HG03521 (cell line): ENCODE data around the gene KDM4C.

Experiments used
- ATAC-seq: cut with Tn5 transposase; IDR thresholded peaks from one replicate; pipeline ENCODE4 v1.9.1; 2021; ENCODE audit warnings: mild to moderate bottlenecking, moderate library complexity; ENCODE audit not compliant: unreplicated experiment

The KDM4C gene

DNA sequence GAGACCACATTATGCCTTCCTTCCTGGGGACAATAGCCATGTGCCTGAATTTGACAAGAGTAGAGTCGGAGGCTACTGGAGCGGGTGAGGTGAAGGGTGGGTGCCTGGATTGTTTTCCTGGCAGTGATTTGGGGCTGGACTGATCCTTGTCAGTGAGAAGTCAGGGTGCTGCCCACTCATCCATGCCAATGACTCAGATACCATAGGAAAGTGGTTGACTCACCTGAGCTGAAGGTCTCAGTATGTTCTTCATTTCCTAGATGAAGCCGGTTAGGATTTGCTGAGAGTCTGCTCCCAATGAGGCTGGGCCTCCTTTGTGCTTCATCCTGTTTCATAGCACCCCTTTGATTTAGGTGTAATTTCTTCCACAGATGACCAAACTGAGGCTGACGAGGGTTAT lies 366.0 kb downstream of the KDM4C start:
- no peak for ATAC-seq

GRCh38 chr9:7125231-7125630 lies 367.5 kb downstream of the KDM4C start:
- no peak for ATAC-seq

- ATAC-seq, result no peak
Measured at GRCh38 chr9:7129391-7129790, 371.6 kb downstream of the KDM4C start.

DNA sequence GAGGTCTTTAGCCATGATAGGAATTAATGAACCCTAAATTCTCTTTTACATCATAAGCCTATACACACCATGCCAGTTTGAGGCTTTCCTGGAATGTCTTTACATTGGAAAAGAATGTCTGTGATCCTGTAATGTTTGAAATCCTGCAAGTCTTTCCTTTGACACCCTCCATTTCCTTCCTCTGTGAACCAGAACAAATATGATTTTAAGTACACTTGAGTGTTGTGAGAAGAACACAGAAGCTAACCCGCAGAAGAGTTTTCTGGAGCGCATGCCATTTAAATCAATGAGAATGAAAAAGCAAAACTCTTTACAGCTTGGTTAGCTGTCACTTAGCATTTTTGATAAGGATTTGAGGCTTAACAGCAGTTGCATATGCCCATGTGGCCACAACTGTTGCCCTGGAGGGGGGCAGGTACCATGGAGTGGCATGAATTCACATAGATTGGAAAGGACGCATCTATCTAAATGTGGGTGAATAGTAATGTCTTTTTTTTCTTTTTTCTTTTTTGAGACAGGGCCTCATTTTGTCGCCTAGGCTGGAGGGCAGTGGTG lies 372.6 kb downstream of the KDM4C start:
- ATAC-seq, result no peak

DNA sequence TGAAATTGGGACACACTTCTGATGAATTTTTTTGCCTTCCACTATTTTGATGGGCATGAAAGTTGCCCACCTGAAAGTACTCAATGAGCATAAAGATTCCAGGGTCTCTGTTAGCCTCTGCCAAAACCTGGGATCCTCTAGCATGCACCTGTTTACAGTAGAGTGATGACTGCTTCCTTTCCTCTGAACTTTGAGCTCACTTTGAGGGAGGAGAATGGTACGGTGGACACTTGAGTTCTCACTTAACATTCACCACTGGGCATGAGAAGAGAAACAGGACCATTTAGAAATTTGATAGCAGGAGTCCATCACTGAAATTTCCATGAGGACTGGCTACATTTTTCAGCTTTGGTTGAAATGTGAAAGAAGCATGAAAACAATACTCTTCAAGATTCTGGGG lies 374.8 kb downstream of the KDM4C start:
- no peak for ATAC-seq

GRCh38 chr9:7135735-7136134 lies 378.0 kb downstream of the KDM4C start:
- ATAC-seq, result no peak

GRCh38 chr9:7137040-7137439 lies 379.3 kb downstream of the KDM4C start:
- ATAC-seq, result no peak

GRCh38 chr9:7137571-7137970 lies 379.8 kb downstream of the KDM4C start:
- ATAC-seq, result no peak

DNA sequence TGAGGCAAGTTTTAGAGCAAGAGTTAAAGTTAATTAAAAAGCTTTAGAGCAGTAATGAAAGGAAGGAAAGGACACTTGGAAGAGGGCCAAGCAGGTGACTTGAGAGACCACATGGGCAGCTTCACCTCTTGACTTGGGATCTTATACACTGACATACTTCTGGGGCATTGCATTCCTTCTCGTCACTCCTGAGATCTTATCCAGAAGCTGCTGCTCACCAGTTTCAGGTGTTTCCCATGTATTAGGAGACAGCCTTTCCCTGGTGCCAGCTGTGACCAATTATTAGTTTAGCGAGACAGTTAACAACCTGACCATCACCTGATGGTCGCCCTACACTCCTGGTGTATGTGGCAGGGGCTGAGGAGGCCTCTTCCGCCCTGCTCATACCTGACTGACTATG lies 382.1 kb downstream of the KDM4C start:
- no peak for ATAC-seq

DNA sequence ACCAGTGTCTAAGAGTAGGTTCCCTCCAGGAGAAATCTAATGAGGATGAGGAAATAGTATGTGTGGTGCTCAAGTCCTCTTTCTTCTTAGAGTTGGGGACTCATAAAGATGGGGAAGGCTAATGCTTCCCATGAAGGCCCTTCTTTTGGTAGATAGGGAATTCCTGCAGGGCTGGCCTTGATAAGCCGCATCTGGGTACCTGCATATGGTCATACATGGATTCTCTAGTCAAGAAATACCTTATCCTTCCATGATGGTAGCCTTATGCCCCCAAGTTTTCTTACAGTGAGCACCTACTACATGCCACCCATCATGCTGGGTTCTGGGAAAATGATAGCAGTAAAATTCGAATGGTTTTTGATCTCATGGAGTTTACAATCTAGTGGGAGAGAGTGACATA lies 382.6 kb downstream of the KDM4C start:
- no peak for ATAC-seq

DNA sequence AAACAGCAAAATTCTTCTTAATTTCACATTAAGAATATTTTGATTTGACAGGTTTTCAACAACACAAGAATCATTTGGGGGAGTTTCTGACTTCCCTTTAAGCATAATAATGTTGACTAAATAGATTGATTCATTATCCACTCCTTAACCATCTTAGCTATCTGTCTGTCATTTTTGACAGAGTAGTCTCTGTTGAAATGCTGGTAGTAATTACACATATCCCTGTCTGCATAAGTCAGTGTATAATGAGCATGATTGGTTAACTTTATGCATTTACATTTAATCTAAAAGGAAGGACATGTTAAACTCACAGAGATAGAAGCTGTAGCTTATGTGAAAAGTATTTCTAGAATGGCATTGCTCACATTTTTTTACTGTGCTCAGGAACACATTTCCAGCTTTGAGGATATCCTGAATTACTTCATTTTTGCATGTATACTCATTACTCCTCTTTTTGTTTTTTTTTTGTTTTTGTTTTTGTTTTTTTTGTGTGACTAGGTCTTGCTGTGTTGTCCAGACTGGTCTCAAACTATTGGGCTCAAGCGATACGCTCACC lies 385.9 kb downstream of the KDM4C start:
- ATAC-seq, result no peak

DNA sequence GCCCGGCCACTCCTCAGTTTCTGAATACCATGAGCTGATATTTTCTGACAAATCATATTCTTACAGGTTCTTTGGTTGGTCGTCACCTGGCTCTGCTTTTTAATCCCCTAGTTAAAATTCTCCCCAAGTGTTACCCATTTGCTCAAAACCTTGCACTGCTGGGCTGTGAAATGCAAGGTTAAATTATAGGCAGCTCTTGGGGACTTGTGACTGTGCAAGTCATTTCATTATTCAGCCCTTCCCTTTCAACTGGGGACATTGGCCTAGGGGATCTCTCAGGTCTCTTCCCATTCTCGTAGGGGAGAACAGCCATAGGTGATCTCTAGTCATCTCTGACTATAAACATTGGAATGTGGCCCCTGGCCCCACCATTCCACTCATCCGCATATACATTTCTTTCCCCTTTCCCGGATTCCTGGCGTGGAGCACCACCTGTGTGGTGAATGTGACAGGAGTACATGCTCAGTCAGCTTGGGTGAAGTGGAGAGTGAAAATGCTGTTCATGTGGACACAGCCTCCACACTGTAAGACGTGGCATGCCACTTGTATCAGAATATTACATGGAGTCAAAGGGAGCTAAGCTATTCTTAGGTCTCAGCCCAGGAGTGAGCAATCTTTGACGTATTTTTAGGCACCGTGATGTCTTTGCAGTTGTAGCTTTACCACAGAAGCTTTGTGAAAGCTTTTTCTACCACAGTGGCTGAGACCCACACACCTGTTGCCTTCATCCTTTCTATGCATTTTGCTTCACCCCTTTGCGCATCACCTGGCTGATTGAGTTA lies 386.7 kb downstream of the KDM4C start:
- ATAC-seq, result no peak

- ATAC-seq, result no peak
Measured at GRCh38 chr9:7145361-7146069, 387.7 kb downstream of the KDM4C start.

- no peak for ATAC-seq
Measured at GRCh38 chr9:7146582-7146981, 388.8 kb downstream of the KDM4C start.

- no peak for ATAC-seq
Measured at GRCh38 chr9:7147121-7148090, 389.6 kb downstream of the KDM4C start.

GRCh38 chr9:7148243-7148765 lies 390.5 kb downstream of the KDM4C start:
- no peak for ATAC-seq

DNA sequence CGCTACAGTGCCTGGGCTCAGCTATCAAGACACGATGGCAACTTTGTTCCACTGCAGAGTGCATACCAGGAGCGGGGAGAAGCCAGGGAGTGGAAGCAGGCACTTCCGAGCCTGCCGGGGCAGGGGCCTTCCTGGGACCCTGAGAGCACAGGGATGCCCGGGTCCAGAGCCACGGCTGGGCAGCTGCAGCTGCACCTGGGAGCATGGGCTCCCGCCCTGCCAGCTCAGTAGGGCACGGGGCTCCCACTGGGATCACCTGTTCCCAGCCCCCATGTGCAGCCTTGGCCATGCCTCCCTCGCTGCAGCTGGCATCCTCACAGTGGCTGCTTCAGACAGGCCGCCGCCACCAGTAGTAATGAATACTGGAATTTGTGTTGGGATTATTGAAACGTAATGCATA lies 391.5 kb downstream of the KDM4C start:
- ATAC-seq, result no peak

- no peak for ATAC-seq
Measured at GRCh38 chr9:7150153-7150890, 392.5 kb downstream of the KDM4C start.

DNA sequence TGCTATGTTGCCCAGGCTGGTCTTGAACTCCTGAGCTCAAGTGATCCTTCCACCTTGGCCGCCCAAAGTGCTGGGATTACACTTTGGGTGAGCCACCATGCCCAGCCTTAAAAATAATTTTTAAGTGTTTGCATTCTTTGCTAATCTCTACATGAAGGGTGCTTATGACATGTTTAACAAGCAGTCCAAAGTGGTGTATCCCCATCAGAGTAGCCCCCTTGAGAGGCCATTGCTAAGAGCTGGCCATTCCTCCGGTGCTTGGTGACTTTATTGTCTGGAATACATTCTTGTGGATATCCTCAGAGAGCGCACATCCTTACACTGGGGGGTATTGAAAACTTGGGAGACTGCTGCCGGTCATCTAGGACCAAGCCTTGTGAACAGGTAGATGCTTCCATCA lies 395.4 kb downstream of the KDM4C start:
- no peak for ATAC-seq

DNA sequence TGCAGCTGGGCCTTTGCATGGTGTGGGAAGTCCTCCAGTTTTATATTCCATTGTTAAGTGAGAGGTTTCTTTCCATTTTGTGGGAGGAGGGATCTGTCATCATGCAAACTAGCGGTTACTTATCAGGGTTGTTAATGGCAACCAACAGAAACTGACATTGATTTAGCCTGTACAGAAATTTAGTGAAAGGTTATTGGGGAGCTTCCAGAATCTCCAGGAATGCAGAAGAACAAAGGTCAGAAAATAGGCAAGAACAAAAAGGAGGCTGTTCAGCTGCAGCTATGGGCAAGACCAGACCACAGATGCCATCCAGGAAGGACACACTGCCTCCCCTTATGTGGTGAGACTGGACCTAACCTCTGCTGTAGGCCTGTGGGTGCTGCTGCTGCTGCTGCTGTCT lies 395.8 kb downstream of the KDM4C start:
- ATAC-seq, result no peak
